GM18861 (cell line): ENCODE results near the gene CUTA.
"Not testable (repeated sequence)": the region's sequence is repeated elsewhere in the genome, so short reads cannot be mapped to it uniquely, and the experiment has no call there.

ENCODE experiments used
- ATAC-seq: cut with Tn5 transposase; IDR thresholded peaks from one replicate; pipeline ENCODE4 v1.9.1; 2021; ENCODE audit not compliant: unreplicated experiment

CUTA gene

GRCh38 chr6:33407132-33407718 is 10.7 kb downstream of the CUTA start:
- ATAC-seq: no peak

- no peak for ATAC-seq
Observed at GRCh38 chr6:33406126-33406525, 11.8 kb downstream of the CUTA start.

- ATAC-seq: no peak
Observed at GRCh38 chr6:33405386-33405940, 12.4 kb downstream of the CUTA start.

DNA sequence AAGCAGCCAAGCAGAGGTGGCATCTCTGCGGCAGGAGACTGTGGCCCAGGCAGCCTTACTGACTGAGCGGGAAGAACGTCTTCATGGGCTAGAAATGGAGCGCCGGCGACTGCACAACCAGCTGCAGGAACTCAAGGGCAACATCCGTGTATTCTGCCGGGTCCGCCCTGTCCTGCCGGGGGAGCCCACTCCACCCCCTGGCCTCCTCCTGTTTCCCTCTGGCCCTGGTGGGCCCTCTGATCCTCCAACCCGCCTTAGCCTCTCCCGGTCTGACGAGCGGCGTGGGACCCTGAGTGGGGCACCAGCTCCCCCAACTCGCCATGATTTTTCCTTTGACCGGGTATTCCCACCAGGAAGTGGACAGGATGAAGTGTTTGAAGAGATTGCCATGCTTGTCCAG is 13.0 kb downstream of the CUTA start:
- ATAC-seq: no peak

GRCh38 chr6:33399881-33400280 is 18.0 kb downstream of the CUTA start:
- ATAC-seq: not testable (repeated sequence)

- ATAC-seq: not testable (repeated sequence)
Observed at GRCh38 chr6:33398601-33399000, 19.3 kb downstream of the CUTA start.

DNA sequence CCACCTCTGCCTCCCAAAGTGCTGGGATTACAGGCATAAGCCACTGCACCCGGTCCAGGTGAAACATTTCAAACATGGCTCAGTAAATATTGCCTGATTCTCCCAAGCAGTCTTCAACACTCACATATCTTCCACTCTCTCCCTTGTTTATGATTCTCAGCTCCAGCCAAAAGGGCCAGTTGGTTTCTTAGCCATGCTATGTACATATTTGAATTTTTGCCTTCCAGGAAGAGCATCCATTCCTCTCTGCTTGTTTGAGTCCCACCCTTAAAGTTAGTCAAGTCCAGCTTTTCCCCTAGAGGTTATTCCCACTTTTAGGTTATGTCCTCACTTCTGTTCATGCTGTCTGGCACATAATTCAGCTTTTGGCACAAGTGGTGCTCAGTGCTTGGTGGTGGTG is 20.4 kb downstream of the CUTA start:
- ATAC-seq: no peak

- ATAC-seq: no peak
Observed at GRCh38 chr6:33392979-33393378, 24.9 kb downstream of the CUTA start.

DNA sequence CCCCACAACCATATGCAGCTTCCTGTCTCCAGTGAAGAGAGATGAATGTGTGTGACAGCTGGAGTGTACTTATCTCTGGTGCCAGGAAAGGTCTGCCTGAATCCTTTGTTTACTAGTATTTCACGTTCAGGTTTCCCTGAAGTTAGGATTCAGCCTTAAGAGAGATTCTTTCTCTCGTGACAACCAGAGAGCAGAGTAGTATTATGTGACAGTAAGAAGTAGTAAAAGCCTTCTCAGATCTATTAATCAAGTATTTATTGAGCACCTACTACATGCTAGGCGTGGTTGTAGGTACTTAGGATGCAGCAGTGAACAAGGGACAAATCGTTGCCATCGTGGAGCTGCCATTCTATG is 25.3 kb downstream of the CUTA start:
- no peak for ATAC-seq

DNA sequence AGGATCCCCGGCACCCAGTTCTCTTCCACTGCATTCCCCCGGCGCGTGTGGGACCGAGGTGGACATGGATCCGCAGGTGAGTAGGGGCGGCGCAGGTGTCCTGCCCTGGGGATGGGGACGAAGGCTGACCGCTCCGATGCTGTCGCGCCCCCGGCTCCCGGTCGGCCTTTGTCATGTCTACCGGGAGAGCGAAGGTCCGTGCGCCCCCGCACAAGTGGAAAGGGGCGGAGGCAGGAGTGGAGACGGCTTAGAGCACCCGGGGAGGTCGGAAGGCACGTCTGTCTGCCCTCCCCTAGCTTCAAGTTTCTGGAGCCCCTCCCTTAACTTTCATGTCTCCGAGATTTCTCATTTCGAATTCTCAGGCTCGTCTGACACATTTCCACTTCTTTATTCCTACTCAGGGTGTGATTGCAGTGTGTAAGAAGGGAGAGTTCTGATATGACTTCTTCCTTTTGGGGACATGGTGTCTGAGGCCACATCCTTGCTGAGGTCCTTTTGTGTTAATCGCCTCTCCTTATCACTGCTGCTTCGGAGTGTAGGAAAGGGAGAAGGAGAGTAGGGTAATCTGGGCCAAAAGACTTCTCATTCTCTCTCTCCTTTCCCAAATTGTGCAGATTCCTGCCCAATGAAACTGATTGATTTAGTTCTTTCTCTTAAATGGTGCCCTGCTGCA is 25.8 kb downstream of the CUTA start:
- peak; percentile 1 for ATAC-seq

GRCh38 chr6:33391278-33391921 is 26.5 kb downstream of the CUTA start, which contains the start of gene KIFC1:
Gene KIFC1 (plus strand): TSS chr6:33391823. CDS start chr6:33391986, 163 bp downstream.
- ATAC-seq: peak; percentile 83

DNA sequence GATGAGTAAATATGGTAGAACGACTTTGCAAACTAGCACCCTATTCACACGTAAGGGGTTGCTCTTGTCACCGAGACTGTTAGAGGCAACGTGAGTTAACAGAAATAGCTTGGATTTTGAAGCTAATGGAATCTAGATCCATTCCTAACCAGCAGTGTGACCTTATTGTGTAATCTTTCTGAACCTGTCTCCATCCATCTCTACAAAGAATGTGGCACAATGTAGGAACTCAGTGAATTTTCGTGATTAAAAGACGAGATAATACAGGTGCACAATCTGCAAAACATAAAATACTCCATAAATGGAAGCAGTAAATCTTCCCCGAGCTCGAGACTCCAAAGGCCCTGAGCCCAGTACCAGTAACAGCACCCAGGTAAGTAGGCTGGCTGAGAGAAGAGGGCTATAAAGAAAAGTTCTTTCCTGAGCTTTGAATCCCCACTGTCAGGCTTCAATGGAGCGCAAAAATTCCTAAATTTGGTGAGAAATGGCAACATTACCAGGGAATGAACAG is 27.1 kb downstream of the CUTA start:
- ATAC-seq: peak; percentile 2

DNA sequence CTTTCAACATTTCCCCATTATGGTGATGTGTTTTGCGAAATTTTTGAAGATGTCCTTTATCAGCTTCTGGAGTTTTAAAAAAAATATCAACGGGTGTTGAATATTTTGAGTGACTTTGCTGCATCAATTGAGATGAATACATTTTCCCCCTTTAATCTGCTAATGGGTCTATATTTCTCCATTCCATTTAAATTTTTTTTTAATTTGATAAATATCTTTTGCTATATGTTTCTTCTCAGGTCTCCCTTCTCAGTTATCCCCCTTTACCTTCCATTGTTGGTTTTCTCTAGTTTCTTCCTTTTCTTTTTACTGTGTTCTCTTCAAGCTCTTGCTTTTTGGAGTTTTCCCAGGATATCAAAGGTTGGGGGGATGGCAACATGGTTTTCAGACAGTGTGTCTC is 27.7 kb downstream of the CUTA start:
- no peak for ATAC-seq

DNA sequence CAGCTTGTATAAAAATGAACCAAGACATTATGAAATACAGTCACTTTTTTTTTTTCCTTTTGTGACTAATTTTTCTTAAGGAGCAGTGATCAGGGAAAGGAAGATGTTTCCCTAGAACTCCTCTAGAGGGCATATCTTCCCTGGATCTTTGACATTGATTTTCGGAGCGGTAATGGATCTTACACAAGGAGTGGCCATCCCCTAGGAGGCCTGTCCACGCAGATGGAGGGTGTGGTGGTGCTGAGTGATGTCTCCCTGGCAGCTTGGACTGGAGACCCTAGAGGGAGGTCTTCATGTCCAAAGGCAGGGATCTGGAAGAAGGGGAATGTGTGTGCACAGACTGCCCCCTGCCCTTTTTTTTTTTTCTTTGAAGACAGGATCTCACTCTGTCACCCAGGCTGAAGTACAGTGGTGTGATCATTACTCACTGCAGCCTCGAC is 33.3 kb downstream of the CUTA start:
- ATAC-seq: no peak

GRCh38 chr6:33383427-33384185 is 34.3 kb downstream of the CUTA start:
- no peak for ATAC-seq

DNA sequence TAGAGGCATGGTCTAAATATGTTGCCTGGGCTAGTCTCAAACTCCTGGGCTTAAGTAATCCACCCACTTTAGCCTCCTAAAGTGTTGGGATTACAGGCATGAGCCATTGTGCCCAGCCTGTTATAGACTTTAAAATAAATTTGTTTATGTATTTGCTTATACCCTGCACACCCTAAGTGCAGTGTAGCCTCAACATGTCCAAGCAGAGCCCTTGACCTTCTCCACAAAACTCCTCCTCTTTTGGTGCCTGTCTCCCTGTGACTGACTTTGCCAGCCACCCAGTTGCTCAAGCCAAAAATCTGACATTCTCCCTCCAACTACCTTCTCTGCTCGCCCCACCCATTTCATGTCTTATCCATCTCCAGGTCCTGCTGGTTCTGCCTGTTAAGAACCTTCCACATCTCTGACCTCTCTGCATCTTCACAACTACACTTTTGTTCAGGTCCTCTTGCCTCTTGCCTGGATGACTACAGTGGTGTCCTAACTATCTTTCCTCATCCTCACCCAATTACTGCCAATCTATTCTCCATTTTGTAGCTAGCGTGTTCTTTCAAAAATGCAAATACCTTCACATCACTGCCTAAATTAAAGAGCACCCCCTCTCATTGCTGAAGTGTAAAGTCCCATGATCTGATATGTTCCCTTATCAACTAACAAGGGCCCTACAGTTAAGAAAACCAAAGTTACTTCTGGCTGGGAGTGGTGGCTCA is 37.5 kb downstream of the CUTA start:
- no peak for ATAC-seq

- ATAC-seq: not testable (repeated sequence)
Observed at GRCh38 chr6:33379184-33379583, 38.7 kb downstream of the CUTA start.

- no peak for ATAC-seq
Observed at GRCh38 chr6:33377171-33377570, 40.7 kb downstream of the CUTA start.

GRCh38 chr6:33375143-33375671 is 42.7 kb downstream of the CUTA start:
- ATAC-seq: no peak
